Tibial artery (tissue), 4 donors: ENCODE measurements around the gene PAPPA2.

Experiments used
- DNase-seq, 2 donors: peaks; one replicate each; pipeline ENCODE4 v3.0.0-alpha.2; 2019
- H3K27ac ChIP-seq, 2 donors: fragments of 200-600 bp; sonication (generic) in 1 of 2; 1 replicate in 1 of 2; 2 replicates in 1 of 2; pipeline ENCODE4 v1.5.1; 2018 to 2019; ENCODE audit warnings: mild to moderate bottlenecking in 1 of 2
- H3K27me3 ChIP-seq, 2 donors: fragments of 200-600 bp; sonication (generic) in 1 of 2; one replicate each; pipeline versions ENCODE4 v1.5.1 to v1.6.0; 2016 to 2019
- H3K36me3 ChIP-seq, 3 donors: fragments of 200-600 bp; sonication (generic) in 2 of 3; one replicate each; pipeline ENCODE4 v1.5.1; 2016 to 2019; ENCODE audit warnings: mild to moderate bottlenecking in 2 of 3
- H3K4me1 ChIP-seq, 4 donors: fragments of 200-600 bp; sonication (generic) in 2 of 4; 1 replicate in 3 of 4; 2 replicates in 1 of 4; pipeline ENCODE4 v1.5.1; 2016 to 2019
- H3K4me3 ChIP-seq, 2 donors: fragments of 200-600 bp; sonication (generic) in 1 of 2; 1 replicate in 1 of 2; 2 replicates in 1 of 2; pipeline ENCODE4 v1.5.1; 2018 to 2019; ENCODE audit warnings: mild to moderate bottlenecking in 2 of 2
- H3K9me3 ChIP-seq, 3 donors: fragments of 200-600 bp; sonication (generic) in 1 of 3; one replicate each; pipeline ENCODE4 v1.5.1; 2016 to 2019
- intact Hi-C: fragments of 100-400 bp; cut with DNase I; formaldehyde crosslinking; loops from one replicate; pipeline ENCODE4 v1.15.0; 2023; ENCODE audit warnings: low total_unique reads
- TF ChIP-seq, protein P1 (sequence below), 2 experiments: fragments of 200-600 bp in 1 of 2; fragments of 450-650 bp in 1 of 2; IDR thresholded peaks; one replicate each; pipeline ENCODE4 v1.5.1; 2017 to 2019; ENCODE audit warnings: antibody characterized with exemption in 2 of 2, mild to moderate bottlenecking in 1 of 2, moderate library complexity in 1 of 2

PAPPA2 gene

GRCh38 chr1:176471338-176472121 is 8.6 kb downstream of the PAPPA2 start:
- Histone ChIP-seq H3K27me3 (no peaks in the 10 kb centered on the region), H3K9me3 (no peaks in the 10 kb centered on the region), H3K27ac (no peak overlapping the region), H3K4me3 (no peak overlapping the region), H3K4me1 (no peaks in the 10 kb centered on the region), H3K36me3 (no peaks in the 10 kb centered on the region)
- TF ChIP-seq, protein P1, sequence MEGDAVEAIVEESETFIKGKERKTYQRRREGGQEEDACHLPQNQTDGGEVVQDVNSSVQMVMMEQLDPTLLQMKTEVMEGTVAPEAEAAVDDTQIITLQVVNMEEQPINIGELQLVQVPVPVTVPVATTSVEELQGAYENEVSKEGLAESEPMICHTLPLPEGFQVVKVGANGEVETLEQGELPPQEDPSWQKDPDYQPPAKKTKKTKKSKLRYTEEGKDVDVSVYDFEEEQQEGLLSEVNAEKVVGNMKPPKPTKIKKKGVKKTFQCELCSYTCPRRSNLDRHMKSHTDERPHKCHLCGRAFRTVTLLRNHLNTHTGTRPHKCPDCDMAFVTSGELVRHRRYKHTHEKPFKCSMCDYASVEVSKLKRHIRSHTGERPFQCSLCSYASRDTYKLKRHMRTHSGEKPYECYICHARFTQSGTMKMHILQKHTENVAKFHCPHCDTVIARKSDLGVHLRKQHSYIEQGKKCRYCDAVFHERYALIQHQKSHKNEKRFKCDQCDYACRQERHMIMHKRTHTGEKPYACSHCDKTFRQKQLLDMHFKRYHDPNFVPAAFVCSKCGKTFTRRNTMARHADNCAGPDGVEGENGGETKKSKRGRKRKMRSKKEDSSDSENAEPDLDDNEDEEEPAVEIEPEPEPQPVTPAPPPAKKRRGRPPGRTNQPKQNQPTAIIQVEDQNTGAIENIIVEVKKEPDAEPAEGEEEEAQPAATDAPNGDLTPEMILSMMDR (IDR thresholded peaks at IDR 0.05): no peak
- intact Hi-C loops: no loop called here
- DNase-seq: no peak

GRCh38 chr1:176479971-176480370 is 17.0 kb downstream of the PAPPA2 start:
- Histone ChIP-seq H3K4me3 (no peak overlapping the region), H3K36me3 (no peaks in the 10 kb centered on the region), H3K27ac (no peak overlapping the region), H3K27me3 (no peaks in the 10 kb centered on the region), H3K9me3 (no peaks in the 10 kb centered on the region), H3K4me1 (no peaks in the 10 kb centered on the region)
- intact Hi-C loops: no loop called here
- DNase-seq: no peak
- TF ChIP-seq, protein P1 (IDR thresholded peaks at IDR 0.05): no peak

GRCh38 chr1:176480750-176481149 is 17.8 kb downstream of the PAPPA2 start:
- intact Hi-C loops: no loop called here
- DNase-seq: no peak
- H3K27me3 ChIP-seq: no peaks in the 10 kb centered on the region
- H3K27ac ChIP-seq: no peak overlapping the region
- no peaks in the 10 kb centered on the region for H3K36me3 ChIP-seq
- no peak overlapping the region for H3K4me3 ChIP-seq
- TF ChIP-seq, protein P1 (IDR thresholded peaks at IDR 0.05): no peak
- H3K4me1 ChIP-seq: no peaks in the 10 kb centered on the region
- H3K9me3 ChIP-seq: no peaks in the 10 kb centered on the region

DNA sequence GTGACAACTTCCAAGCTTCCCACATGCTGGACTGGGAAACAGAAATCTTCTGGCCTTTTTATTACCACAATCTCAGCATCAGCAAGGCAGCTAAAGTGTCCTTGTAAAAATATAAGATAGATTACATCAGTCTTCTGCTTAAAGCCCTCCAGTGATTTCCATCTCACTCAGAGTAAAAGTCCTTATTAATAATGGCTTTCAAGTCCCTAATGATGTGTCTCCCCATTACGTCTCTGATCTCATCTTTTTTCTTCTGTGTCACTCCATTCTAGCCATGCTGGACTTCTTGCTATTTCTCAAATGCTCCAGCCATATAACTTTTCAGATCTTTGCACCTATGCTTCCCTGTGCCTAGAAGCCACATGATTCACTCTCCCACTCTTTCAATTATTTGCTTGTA is 22.1 kb downstream of the PAPPA2 start:
- H3K9me3 ChIP-seq: no peaks in the 10 kb centered on the region
- intact Hi-C loops: no loop called here
- no peaks in the 10 kb centered on the region for H3K4me1 ChIP-seq
- no peaks in the 10 kb centered on the region for H3K27me3 ChIP-seq
- H3K4me3 ChIP-seq: no peak overlapping the region
- DNase-seq: no peak
- H3K36me3 ChIP-seq: no peaks in the 10 kb centered on the region
- H3K27ac ChIP-seq: no peak overlapping the region
- TF ChIP-seq, protein P1 (IDR thresholded peaks at IDR 0.05): no peak

GRCh38 chr1:176494436-176494835 is 31.5 kb downstream of the PAPPA2 start:
- H3K27me3 ChIP-seq: no peaks in the 10 kb centered on the region
- no peak overlapping the region for H3K4me3 ChIP-seq
- TF ChIP-seq, protein P1 (IDR thresholded peaks at IDR 0.05): no peak
- H3K27ac ChIP-seq: no peak overlapping the region
- no peaks in the 10 kb centered on the region for H3K9me3 ChIP-seq
- intact Hi-C loops: no loop called here
- DNase-seq: no peak
- no peaks in the 10 kb centered on the region for H3K36me3 ChIP-seq
- no peaks in the 10 kb centered on the region for H3K4me1 ChIP-seq
